ENCODE measurements around the gene FARSA. TPM values are rescaled to one million over a fixed set of nuclear protein-coding genes. Genes with fewer than 3 reads are reported as not detected.
A peak's percentile ranks its signal among the peaks of the same experiment; 100 is the strongest.

The FARSA gene
- total and polyA plus RNA-seq, 2 donors (not counting 3 experiments of a cell fraction or from before 2014, with no cell fraction given) = 51.8 to 77.4 TPM

DNA sequence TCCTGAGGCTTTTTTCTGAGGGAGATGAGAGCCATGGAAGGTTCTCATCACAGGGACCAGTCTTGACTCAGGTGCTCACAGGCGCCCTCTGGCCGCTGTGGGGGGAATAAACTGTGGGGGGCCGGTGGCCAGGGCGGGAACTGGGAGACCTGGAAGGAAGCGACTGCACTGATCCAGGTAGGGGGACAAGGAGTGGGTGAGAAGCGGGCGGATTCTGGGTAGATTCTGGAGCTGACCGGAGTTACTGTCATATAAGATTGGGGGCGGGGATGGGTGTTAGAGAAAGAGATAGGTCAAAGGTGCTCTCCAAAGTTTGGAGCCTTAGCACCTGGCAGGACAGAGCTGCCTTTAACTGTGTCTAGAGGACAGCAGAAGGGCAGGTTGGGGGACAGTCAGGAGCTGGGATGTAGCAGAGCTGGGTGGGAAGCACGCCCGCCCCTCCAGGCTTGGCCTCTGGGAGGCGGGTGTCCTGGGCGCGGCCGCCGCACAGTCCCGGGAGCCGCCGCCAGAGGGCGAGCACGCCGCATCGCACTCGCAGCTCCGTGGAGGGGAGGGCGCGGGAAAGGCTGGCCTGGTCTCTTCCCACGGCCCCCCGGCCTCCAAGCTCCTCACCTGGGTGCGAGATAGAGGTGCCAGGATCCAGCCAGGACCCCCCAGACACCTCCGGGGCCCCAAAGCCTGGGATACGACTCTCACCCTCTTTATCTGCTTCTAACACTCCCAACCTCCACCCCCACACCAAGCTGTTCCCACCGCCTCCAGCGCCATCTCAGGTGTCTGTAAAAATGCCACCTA is 31.7 kb upstream of the FARSA start:
- Histone ChIP-seq H3K4me2 (ENCODE audit: insufficient read depth, low read length) (peak overlapping the region; percentile 60), H3K4me3 (replicated peaks in 1 of 3; ENCODE audit: insufficient read depth in 1 of 3, low read depth in 1 of 3, low read length in 3 of 3) (peak overlapping the region; percentile 1 to 48 (median 45)), H3K27me3 (ENCODE audit: control insufficient read depth in 2 of 2, insufficient read depth in 2 of 2, low read length in 2 of 2) (no peaks in the 10 kb centered on the region), H3K36me3 (ENCODE audit: control insufficient read depth in 2 of 2, extremely low read depth in 1 of 2, insufficient read depth in 2 of 2, low read length in 2 of 2) (no peaks in the 10 kb centered on the region), H2AFZ (ENCODE audit: low read depth, low read length) (peak overlapping the region; percentile 98), H4K20me1 (replicated peaks; ENCODE audit: control insufficient read depth, extremely low read depth, insufficient read depth, low read length) (no peaks in the 10 kb centered on the region), H3K79me2 (ENCODE audit: control insufficient read depth, insufficient read depth, low read length) (no peaks in the 10 kb centered on the region), H3K9ac (replicated peaks; ENCODE audit: extremely low read depth, insufficient read depth, low read length) (peak overlapping the region; percentile 44), H3K9me1 (replicated peaks; ENCODE audit: control insufficient read depth, extremely low read depth, insufficient read depth, low read length) (no peaks in the 10 kb centered on the region), H3K27ac (ENCODE audit: insufficient read depth, low read depth, low read length) (peak overlapping the region; percentile 4), H3K4me1 (ENCODE audit: control insufficient read depth, extremely low read depth, insufficient read depth, low read length) (peaks cover 2% of the 10 kb centered on the region), H3K9me3 (replicated peaks; ENCODE audit: control insufficient read depth, insufficient read depth, low read length) (no peaks in the 10 kb centered on the region)
- ChIA-PET POLR2A (interaction anchor here (0.6 to 1.2 kb wide), 4 partner anchors 22 to 128 kb away, joined by 3 to 4 read pairs (median 3); no protein-coding TSS in a partner anchor), CTCF (interaction anchor here (0.5 to 5.2 kb wide), 55 partner anchors 10 to 1012 kb away, joined by 3 to 115 read pairs (median 5); partner anchors contain the start of genes CALR, DNASE2, FARSA and GADD45GIP1)
- TF ChIP-seq, protein P1, sequence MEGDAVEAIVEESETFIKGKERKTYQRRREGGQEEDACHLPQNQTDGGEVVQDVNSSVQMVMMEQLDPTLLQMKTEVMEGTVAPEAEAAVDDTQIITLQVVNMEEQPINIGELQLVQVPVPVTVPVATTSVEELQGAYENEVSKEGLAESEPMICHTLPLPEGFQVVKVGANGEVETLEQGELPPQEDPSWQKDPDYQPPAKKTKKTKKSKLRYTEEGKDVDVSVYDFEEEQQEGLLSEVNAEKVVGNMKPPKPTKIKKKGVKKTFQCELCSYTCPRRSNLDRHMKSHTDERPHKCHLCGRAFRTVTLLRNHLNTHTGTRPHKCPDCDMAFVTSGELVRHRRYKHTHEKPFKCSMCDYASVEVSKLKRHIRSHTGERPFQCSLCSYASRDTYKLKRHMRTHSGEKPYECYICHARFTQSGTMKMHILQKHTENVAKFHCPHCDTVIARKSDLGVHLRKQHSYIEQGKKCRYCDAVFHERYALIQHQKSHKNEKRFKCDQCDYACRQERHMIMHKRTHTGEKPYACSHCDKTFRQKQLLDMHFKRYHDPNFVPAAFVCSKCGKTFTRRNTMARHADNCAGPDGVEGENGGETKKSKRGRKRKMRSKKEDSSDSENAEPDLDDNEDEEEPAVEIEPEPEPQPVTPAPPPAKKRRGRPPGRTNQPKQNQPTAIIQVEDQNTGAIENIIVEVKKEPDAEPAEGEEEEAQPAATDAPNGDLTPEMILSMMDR (IDR thresholded peaks at IDR 0.05; ENCODE audit: extremely low read depth in 1 of 2, insufficient read depth in 1 of 2, low read depth in 1 of 2, low read length in 2 of 2) = peak; percentile 77 to 99
- TF ChIP-seq POLR2AphosphoS5 (IDR thresholded peaks at IDR 0.05; ENCODE audit: insufficient read depth, low read depth, low read length) = peak; percentile 47
- TF ChIP-seq, protein P2, sequence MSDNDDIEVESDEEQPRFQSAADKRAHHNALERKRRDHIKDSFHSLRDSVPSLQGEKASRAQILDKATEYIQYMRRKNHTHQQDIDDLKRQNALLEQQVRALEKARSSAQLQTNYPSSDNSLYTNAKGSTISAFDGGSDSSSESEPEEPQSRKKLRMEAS (IDR thresholded peaks at IDR 0.05; ENCODE audit: insufficient read depth, insufficient read length) = no peak
- FAIRE-seq (peak; percentile 88), DNase-seq (ENCODE audit: low read depth, low spot score) (peak; percentile 74)
- intact Hi-C loops (cut with micrococcal nuclease) = loop anchor here (1.0 kb wide), 5 partner anchors 8 to 129 kb away; partner anchors contain the start of genes CALR and GADD45GIP1
- BruUV-seq (replicated peaks) = no TSS peak
- dilution Hi-C loops (cut with MboI; ENCODE audit: extremely low pct_ligation_motif_present, low sequenced_read_pairs) = no loop called here

Measured in endothelial cell of umbilical vein (primary cell).